GM19240 (cell line): ENCODE results near the gene SLC39A1.
"Not testable (repeated sequence)": the region's sequence is repeated elsewhere in the genome, so short reads cannot be mapped to it uniquely, and the experiment has no call there.

Source experiments
- DNase-seq: peaks from one replicate; pipeline ENCODE4 v3.0.0; 2011; ENCODE audit warnings: low spot score; ENCODE audit not compliant: insufficient read length

The SLC39A1 gene

GRCh38 chr1:153932156-153933131, 30.9 kb downstream of the SLC39A1 start:
- DNase-seq, result no peak

- DNase-seq, result no peak
Measured at GRCh38 chr1:153929981-153930948, 33.1 kb downstream of the SLC39A1 start.

GRCh38 chr1:153929426-153929825, 33.9 kb downstream of the SLC39A1 start:
- no peak for DNase-seq

GRCh38 chr1:153928791-153929341, 34.5 kb downstream of the SLC39A1 start:
- no peak for DNase-seq

- DNase-seq, result no peak
Measured at GRCh38 chr1:153928245-153928644, 35.1 kb downstream of the SLC39A1 start.

- DNase-seq, result no peak
Measured at GRCh38 chr1:153926405-153926804, 36.9 kb downstream of the SLC39A1 start.

- peak; percentile 91 for DNase-seq
Measured at GRCh38 chr1:153922972-153923925, 40.1 kb downstream of the SLC39A1 start, which contains the start of gene GATAD2B. Gene GATAD2B, minus strand, starts transcription at chr1:153922972. Its CDS starts 94,625 bp downstream, at chr1:153828347.

- no peak for DNase-seq
Measured at GRCh38 chr1:153922076-153922971, 41.0 kb downstream of the SLC39A1 start.

GRCh38 chr1:153921803-153922075, 41.6 kb downstream of the SLC39A1 start:
- no peak for DNase-seq

GRCh38 chr1:153921080-153921802, 42.1 kb downstream of the SLC39A1 start:
- DNase-seq, result no peak

GRCh38 chr1:153919876-153920852, 43.2 kb downstream of the SLC39A1 start:
- no peak for DNase-seq

GRCh38 chr1:153916297-153916696, 47.0 kb downstream of the SLC39A1 start:
- no peak for DNase-seq

- no peak for DNase-seq
Measured at GRCh38 chr1:153912349-153912748, 51.0 kb downstream of the SLC39A1 start.

GRCh38 chr1:153910560-153910959, 52.8 kb downstream of the SLC39A1 start:
- DNase-seq, result not testable (repeated sequence)
